B cell (primary cell): ENCODE measurements around the gene NBEA. TPM values are rescaled to one million over a fixed set of nuclear protein-coding genes. Genes with fewer than 3 reads are reported as not detected.

Experiments used
- ATAC-seq: fragments of 200-7000 bp; cut with Tn5 transposase; one replicate; pipeline ENCODE4 v1.10.0; 2021; ENCODE audit warnings: low read depth, mild to moderate bottlenecking, moderate number of reproducible peaks, moderate library complexity
- CTCF ChIA-PET: fragments of 350-600 bp; sonication (Branson Sonifier 250); formaldehyde crosslinking; loops from one replicate; lab custom pipeline; 2021; ENCODE audit warnings: antibody characterized with exemption, inconsistent platforms; lab: Charles Lee
- POLR2A ChIA-PET: fragments of 350-600 bp; sonication (Branson Sonifier 250); formaldehyde crosslinking; loops from one replicate; lab custom pipeline; 2021; ENCODE audit warnings: antibody characterized with exemption; lab: Charles Lee
- DNase-seq: peaks from one replicate; pipeline ENCODE4 v3.0.0; 2013
- H2AFZ ChIP-seq: 2 replicates; pipeline ENCODE4 v1.6.1; 2012; ENCODE audit warnings: mild to moderate bottlenecking, low read depth, low read length; ENCODE audit not compliant: insufficient read depth, poor library complexity, severe bottlenecking
- H3K27ac ChIP-seq, 2 donors: 1 replicate in 1 of 2; 2 replicates in 1 of 2; pipeline ENCODE4 v1.5.1; 2012 to 2013; ENCODE audit warnings: low read length in 2 of 2, mild to moderate bottlenecking in 2 of 2, moderate library complexity in 1 of 2
- H3K27me3 ChIP-seq, 4 experiments: fragments of 200-600 bp in 1 of 4; sonication (generic) in 1 of 4; replicated peaks in 1 of 4; 1 replicate in 2 of 4; 2 replicates in 2 of 4; pipeline versions ENCODE4 v1.6.1 to v1.7.0; 2013 to 2016; ENCODE audit warnings: low read length in 3 of 4, mild to moderate bottlenecking in 2 of 4, mixed read lengths in 1 of 4, moderate library complexity in 1 of 4; ENCODE audit not compliant: insufficient read depth in 4 of 4, control insufficient read depth in 3 of 4; ENCODE audit errors: control extremely low read depth in 1 of 4
- H3K36me3 ChIP-seq, 2 experiments: replicated peaks in 1 of 2; 1 replicate in 1 of 2; 2 replicates in 1 of 2; pipeline versions ENCODE4 v1.6.1 to v1.7.1; 2013; ENCODE audit warnings: low read length in 1 of 2; ENCODE audit not compliant: insufficient read depth in 2 of 2, control insufficient read depth in 1 of 2; ENCODE audit errors: control extremely low read depth in 1 of 2, extremely low read depth in 1 of 2
- H3K4me1 ChIP-seq, 2 donors: fragments of 200-600 bp in 1 of 2; sonication (generic) in 1 of 2; 1 replicate in 1 of 2; 2 replicates in 1 of 2; pipeline versions ENCODE4 v1.5.1 to v1.6.1; 2013 to 2017; ENCODE audit warnings: low read length in 2 of 2; ENCODE audit not compliant: control insufficient read depth in 2 of 2, insufficient read depth in 2 of 2
- H3K4me2 ChIP-seq: replicated peaks from 2 replicates; pipeline ENCODE3; 2012; ENCODE audit warnings: mild to moderate bottlenecking, low read depth, low read length; ENCODE audit not compliant: poor library complexity, severe bottlenecking
- H3K4me3 ChIP-seq, 5 experiments: fragments of 200-600 bp in 1 of 5; sonication (generic) in 1 of 5; 1 replicate in 3 of 5; 2 replicates in 2 of 5; pipeline versions ENCODE4 v1.5.1 to v1.7.0; 2011 to 2016; ENCODE audit warnings: low read length in 4 of 5, mild to moderate bottlenecking in 4 of 5, low read depth in 2 of 5, control low read depth in 1 of 5, moderate library complexity in 1 of 5; ENCODE audit not compliant: insufficient read depth in 1 of 5; ENCODE audit errors: control extremely low read depth in 1 of 5, extremely low read depth in 1 of 5
- H3K79me2 ChIP-seq: fragments of 200-600 bp; sonication (generic); one replicate; pipeline ENCODE4 v1.6.0; 2016; ENCODE audit warnings: low read length; ENCODE audit not compliant: control insufficient read depth, insufficient read depth
- H3K9ac ChIP-seq: fragments of 200-600 bp; sonication (generic); 2 replicates; pipeline ENCODE4 v1.6.1; 2017; ENCODE audit warnings: mild to moderate bottlenecking, low read length, moderate library complexity
- H3K9me3 ChIP-seq, 3 donors: one replicate each; pipeline versions ENCODE4 v1.6.1 to v1.7.1; 2013; ENCODE audit warnings: low read length in 2 of 3; ENCODE audit not compliant: control insufficient read depth in 2 of 3, insufficient read depth in 1 of 3; ENCODE audit errors: control extremely low read depth in 1 of 3
- H4K20me1 ChIP-seq: 2 replicates; pipeline ENCODE4 v1.6.0; 2012; ENCODE audit warnings: mild to moderate bottlenecking, low read length; ENCODE audit not compliant: insufficient read depth, control insufficient read depth, poor library complexity, severe bottlenecking
- H3K27ac Mint-ChIP-seq: one replicate; pipeline ENCODE4 v1.8.0; 2021; ENCODE audit warnings: mixed read lengths
- H3K27me3 Mint-ChIP-seq: one replicate; pipeline ENCODE4 v1.8.0; 2021; ENCODE audit warnings: mixed read lengths
- H3K4me1 Mint-ChIP-seq: one replicate; pipeline ENCODE4 v1.8.0; 2021; ENCODE audit warnings: mixed read lengths
- H3K4me3 Mint-ChIP-seq: one replicate; pipeline ENCODE4 v1.8.0; 2021; ENCODE audit warnings: mixed read lengths
- H3K9me3 Mint-ChIP-seq: one replicate; pipeline ENCODE4 v1.8.0; 2022; ENCODE audit warnings: mixed read lengths; ENCODE audit not compliant: insufficient read depth
- CTCF ChIP-seq: fragments of 200-600 bp; IDR thresholded peaks from one replicate; pipeline ENCODE4 v1.8.0; 2022; ENCODE audit warnings: antibody characterized with exemption, mild to moderate bottlenecking
- EZH2 ChIP-seq: IDR thresholded peaks from 2 replicates; pipeline ENCODE4 v1.6.1; 2012; ENCODE audit warnings: borderline replicate concordance, low read depth, mild to moderate bottlenecking, moderate library complexity, low read length; ENCODE audit not compliant: insufficient read depth, poor library complexity, severe bottlenecking
- WGBS: methylation state at CpG from one replicate; pipeline ENCODE4 v1.1.5; 2013; ENCODE audit warnings: missing lambda C conversion rate; ENCODE audit not compliant: insufficient coverage; 5-methylcytosine and 5-hydroxymethylcytosine counted together
- intact Hi-C: fragments of 100-400 bp; cut with micrococcal nuclease; formaldehyde crosslinking; loops from one replicate; pipeline ENCODE4 v1.10.0; 2022
- polyA plus RNA-seq: library from polyadenylated mRNA; depleted of rRNA; stranded (reverse); fragments of >200 nt; gene quantifications from 2 replicates; pipeline ENCODE4 v1.2.3, GENCODE V29; 2012
- total RNA-seq, 2 donors: library from RNA; stranded (reverse); fragments of 120-200 nt in 1 of 2; gene quantifications; 1 replicate in 1 of 2; 2 replicates in 1 of 2; pipeline versions ENCODE4 v1.2.3 to v1.2.4, GENCODE V29; 2013 to 2022

NBEA gene
- total and polyA plus RNA-seq, 2 donors (not counting 1 experiment from before 2014, with no cell fraction given): 1.5 to 10.7 TPM

GRCh38 chr13:35346494-35346893 lies 404.4 kb downstream of the NBEA start:
- H3K9me3 ChIP-seq: no peaks in the 10 kb centered on the region
- no peak overlapping the region for H3K4me3 ChIP-seq
- H2AFZ ChIP-seq: no peak overlapping the region
- Mint-ChIP-seq H3K27ac (no peak overlapping the region), H3K4me1 (peaks cover 1% of the 10 kb centered on the region), H3K9me3 (no peaks in the 10 kb centered on the region), H3K4me3 (no peak overlapping the region), H3K27me3 (no peaks in the 10 kb centered on the region)
- H3K9ac ChIP-seq: no peak overlapping the region
- TF ChIP-seq CTCF (no peak), EZH2 (no peak)
- no peaks in the 10 kb centered on the region for H3K27me3 ChIP-seq
- no peaks in the 10 kb centered on the region for H4K20me1 ChIP-seq
- intact Hi-C loops: no loop called here
- no peaks in the 10 kb centered on the region for H3K4me1 ChIP-seq
- WGBS: no CpG with 5 or more reads among the region's 4 CpGs
- no peaks in the 10 kb centered on the region for H3K36me3 ChIP-seq
- no peak overlapping the region for H3K4me2 ChIP-seq
- ChIA-PET POLR2A (no interaction called here), CTCF (no interaction called here)
- DNase-seq: no peak
- no peaks in the 10 kb centered on the region for H3K79me2 ChIP-seq
- no peak for ATAC-seq
- no peak overlapping the region for H3K27ac ChIP-seq

GRCh38 chr13:35347679-35348205 lies 405.7 kb downstream of the NBEA start:
- no peaks in the 10 kb centered on the region for H3K27me3 ChIP-seq
- no peak overlapping the region for H2AFZ ChIP-seq
- H3K4me1 Mint-ChIP-seq: peaks cover 1% of the 10 kb centered on the region
- H4K20me1 ChIP-seq: no peaks in the 10 kb centered on the region
- no peak for TF ChIP-seq EZH2
- no peak for TF ChIP-seq CTCF
- 67% methylated on average over 1 of the region's 1 CpG for WGBS
- intact Hi-C loops: no loop called here
- ChIA-PET CTCF (no interaction called here), POLR2A (no interaction called here)
- no peaks in the 10 kb centered on the region for H3K27me3 Mint-ChIP-seq
- H3K4me3 ChIP-seq: no peak overlapping the region
- H3K27ac Mint-ChIP-seq: no peak overlapping the region
- H3K9me3 ChIP-seq: no peaks in the 10 kb centered on the region
- ATAC-seq (no peak), DNase-seq (no peak)
- no peak overlapping the region for H3K4me2 ChIP-seq
- H3K27ac ChIP-seq: no peak overlapping the region
- no peaks in the 10 kb centered on the region for H3K36me3 ChIP-seq
- H3K9ac ChIP-seq: no peak overlapping the region
- no peaks in the 10 kb centered on the region for H3K79me2 ChIP-seq
- no peaks in the 10 kb centered on the region for H3K9me3 Mint-ChIP-seq
- no peak overlapping the region for H3K4me3 Mint-ChIP-seq
- H3K4me1 ChIP-seq: no peaks in the 10 kb centered on the region
